Activated gamma-delta T cell (primary cell): ENCODE measurements around the gene CRADD.
"Not testable (repeated sequence)": the region's sequence is repeated elsewhere in the genome, so short reads cannot be mapped to it uniquely, and the experiment has no call there.

ENCODE experiments used
- DNase-seq: peaks from one replicate; lab custom pipeline; 2025; lab: John Stamatoyannopoulos, UW
- total RNA-seq, 2 donors: gene quantifications; one replicate each; lab custom pipeline; 2026; lab: John Stamatoyannopoulos, UW

Gene CRADD
- 7.9 to 10.9 reads per million in 2 donors for total RNA-seq

DNA sequence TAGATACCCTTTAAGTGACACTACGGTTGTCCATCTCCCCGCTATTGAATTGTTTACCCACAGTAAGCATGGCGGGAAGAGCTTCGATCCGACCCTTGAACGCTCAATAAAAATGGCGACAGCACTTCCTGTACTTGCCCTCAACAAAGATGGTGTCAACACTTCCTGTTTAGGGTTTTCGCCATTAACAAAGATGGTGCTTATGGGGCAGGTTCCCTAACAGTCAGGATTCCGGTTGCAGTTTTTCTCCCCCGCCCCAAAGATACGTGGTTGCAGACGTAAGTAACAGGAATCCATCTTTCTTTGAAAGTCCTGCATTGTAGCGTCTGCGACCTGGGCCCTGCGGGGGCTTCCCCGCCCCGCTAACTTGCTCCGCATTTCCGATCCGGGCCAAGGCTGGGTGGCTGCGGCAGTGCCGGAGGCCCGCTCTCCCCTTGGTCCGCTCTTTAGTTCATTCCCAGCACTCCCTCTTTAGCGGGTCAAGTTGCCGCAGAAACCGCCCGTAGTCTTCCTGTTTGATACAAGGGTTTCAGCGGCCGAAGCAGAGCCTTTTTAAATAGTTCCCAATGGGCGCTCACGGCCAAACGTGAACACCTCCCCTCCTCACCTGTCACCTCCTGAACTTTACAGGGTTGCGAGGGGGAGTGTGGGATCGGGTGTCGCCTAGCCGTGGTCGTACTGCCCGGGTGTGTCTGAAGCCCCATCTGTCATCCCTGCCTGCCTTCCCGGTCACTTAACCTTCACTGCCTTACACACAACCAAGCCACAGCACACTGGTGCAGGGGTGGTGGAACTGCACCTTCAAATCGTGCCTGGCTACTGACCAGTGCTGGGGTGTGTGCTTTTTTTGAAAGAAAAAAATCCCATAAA lies at the start of gene CRADD:
Gene CRADD (plus strand): TSS at position 181 of the 870 bp plus-strand sequence.
- DNase-seq = peak; percentile 59

GRCh38 chr12:93632383-93632782 lies 44.8 kb upstream of the CRADD start:
- DNase-seq = no peak

GRCh38 chr12:93634416-93634815 lies 42.8 kb upstream of the CRADD start:
- DNase-seq = no peak

GRCh38 chr12:93636708-93637107 lies 40.5 kb upstream of the CRADD start:
- DNase-seq = no peak

DNA sequence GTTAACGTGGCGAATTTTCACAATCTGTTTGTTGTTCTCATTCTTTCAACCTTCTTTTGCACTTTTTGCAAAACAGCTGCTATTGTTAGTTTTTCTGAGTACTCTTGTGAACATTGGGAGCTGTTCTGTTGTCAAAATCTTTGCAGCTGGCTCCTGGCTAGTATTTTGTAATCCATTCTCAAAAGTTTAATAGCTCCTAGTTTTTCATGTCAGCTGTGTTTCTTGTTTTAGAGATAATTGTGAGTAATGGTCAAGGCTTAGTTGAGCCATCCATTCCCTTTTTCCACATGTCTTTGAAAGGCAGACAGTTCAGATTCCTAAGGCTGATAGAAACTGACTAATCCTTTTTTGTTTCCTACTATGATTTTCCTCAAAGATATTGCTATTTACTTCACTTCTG lies 39.1 kb upstream of the CRADD start:
- DNase-seq = no peak

DNA sequence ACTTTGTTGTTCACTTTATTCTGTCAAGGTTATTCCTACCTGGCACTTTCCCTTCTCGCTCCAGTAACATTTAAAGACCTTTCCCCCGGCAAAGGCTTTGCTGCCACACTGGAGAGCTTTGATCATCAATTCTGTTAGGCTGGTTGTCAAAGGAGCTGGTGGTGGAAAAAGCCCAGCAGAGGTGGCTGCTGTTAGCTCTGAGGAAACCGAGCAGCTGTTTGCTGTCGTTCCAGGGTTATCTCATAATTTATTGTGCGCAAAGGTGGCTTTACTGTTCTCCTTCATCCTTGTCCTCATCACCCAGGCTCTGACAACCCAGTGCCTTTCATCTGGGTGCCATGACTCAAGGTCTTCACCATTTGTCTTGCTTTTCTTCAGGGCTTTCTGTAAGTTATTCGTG lies 38.2 kb upstream of the CRADD start:
- DNase-seq = no peak

GRCh38 chr12:93639406-93639805 lies 37.8 kb upstream of the CRADD start:
- no peak for DNase-seq

DNA sequence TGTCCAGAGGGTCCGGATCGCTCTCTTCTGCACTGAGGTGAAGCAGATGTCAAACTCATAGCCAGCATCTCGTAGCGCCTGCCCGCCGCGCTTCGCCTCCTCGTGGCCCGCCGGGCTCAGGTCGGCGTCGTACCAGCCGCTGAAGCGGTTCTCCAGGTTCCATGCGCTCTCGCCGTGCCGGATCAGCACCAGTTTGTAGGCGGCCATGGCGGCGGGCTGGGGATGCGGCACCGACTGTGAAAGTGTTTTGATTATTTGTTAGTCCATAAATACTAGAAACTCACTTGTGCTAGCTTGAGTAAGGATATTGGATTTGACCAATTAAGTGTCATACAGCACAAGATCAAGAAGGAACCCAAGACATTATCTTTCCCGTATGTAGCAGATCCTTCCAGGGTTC lies 35.8 kb upstream of the CRADD start:
- not testable (repeated sequence) for DNase-seq

GRCh38 chr12:93642751-93643150 lies 34.4 kb upstream of the CRADD start:
- DNase-seq = no peak

DNA sequence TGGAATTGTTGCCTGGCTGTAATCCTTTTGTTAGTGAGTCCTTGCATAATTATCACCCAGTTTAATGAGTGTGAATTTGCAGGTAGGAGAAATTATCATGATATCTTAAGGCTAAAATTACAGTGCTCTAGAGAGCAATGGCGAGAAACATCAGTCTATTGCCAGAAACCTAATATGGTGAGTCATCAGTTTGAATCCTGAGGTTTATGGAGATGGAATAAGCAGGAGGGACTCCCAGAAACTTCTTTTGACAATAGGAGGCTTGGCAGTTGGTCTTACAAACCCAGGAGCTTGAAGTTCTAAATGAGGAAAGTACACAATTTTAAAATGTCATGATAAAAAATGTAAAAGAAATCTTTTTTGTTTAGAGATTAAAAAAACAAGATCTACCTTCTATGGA lies 31.5 kb upstream of the CRADD start:
- no peak for DNase-seq

DNA sequence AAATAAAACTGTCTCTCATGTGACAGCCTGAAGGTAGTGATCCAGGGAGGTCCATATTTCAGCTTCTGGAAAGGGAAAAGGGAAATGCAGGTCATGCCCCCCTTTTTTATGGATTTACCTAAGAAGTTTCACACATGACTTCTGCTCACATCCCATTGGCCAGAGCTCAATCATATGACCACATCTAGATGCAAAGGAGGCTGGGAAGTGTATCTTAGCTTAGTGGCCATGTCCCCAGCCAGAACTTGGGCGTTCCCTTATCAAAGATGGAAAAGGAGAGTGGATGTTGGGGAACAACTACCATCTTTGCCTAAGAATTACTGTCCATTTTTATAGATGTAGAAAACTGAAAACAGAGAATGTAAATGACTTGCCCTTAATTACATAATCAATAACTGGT lies 26.5 kb upstream of the CRADD start:
- no peak for DNase-seq

DNA sequence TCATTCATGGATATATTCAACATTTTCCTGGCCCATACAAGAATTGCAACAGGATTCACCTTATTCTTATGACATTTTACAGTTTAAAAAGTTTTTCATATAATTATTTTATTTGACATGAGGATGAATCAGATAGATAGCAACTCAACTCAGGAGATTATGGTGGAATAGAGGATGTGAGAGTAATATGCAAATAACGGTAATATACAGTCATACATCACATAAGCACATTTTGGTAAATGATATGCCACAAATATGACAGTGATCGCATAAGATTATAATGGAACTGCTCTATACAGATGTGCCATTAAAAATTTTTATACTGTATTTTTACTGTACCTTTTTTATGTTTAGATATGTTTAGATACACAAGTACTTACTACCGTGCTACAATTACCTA lies 24.1 kb upstream of the CRADD start:
- no peak for DNase-seq

DNA sequence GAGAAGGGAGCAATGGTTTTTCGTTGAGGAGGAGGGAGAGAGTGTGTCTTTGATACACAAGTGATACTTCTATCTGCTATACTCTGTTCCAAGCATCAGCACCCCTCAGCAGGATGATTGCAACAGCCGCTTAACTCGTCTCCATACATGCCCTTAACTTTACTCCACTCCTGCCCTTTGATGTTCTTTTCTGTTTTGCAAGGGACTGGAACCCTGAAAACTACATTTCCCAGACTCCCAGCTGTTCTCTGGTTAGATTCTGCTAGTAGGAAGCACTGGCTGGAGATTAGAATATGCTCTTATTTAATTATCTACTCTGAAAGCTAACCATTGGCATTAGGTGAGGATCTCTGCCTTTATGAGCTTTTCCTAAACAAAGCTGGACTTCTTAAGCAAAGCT lies 23.5 kb upstream of the CRADD start:
- no peak for DNase-seq

GRCh38 chr12:93654421-93654820 lies 22.8 kb upstream of the CRADD start:
- no peak for DNase-seq

- DNase-seq = no peak
Observed at GRCh38 chr12:93657071-93657470, 20.1 kb upstream of the CRADD start.

GRCh38 chr12:93661021-93661420 lies 16.2 kb upstream of the CRADD start:
- no peak for DNase-seq

DNA sequence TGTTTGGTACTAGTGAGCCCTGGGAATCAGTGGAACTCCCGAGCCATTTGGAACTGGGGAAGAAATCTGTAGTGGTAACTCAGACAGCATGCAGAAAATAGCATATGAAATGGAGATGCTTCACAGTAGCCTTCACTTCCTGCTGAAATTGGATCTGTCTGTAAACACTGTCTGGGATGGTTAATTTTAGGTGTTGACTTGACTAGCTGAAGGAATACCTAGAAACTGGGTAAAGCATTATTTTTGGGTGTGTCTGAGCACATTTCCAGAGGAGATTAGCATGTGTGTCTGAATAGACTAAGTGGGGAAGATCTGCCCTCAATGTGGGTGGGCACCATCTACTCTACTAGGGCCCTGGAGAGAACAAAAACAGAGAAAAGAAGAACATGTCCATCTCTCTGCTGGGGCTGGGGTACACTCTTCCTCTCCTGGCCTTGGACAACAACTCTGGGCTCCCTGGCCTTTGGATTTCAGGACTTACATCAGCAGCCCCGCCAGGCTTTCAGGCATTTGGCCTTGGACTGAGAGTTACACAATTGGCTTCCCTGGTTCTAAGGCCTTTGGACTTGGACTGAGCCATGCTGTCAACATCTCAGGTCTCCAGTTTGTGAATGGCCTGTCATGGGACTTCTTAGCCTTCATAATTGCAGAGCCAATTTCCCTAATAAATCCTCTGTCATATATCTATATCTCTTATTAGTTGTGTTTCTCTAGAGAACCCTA lies 14.0 kb upstream of the CRADD start:
- no peak for DNase-seq

- DNase-seq = no peak
Observed at GRCh38 chr12:93663729-93664084, 13.5 kb upstream of the CRADD start.

DNA sequence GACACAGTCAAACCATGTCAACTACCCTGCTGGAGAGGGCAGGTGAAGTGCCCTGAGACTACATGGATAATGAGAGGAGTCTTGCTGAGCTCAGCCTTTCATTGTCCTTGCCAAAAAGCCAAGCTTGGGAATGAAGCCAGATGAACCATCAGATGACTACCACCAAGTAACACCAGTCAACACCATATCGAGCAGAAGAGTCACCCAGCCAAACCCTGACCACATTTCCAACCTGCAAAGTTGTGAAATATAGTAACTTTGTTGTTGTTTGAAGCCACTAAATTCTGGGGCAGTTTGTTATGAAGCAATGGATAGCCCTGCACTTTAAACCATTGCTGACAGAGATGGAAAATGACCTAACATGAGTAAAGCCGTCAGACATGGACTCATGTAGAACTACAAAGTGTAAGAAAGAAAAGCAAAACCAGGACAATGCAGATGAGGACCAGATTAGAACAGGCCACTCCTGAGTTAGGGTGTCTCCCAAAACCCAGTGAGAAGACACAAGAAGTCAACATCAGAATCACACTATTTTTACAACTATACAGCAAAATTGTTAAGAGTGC lies 12.5 kb upstream of the CRADD start:
- no peak for DNase-seq

DNA sequence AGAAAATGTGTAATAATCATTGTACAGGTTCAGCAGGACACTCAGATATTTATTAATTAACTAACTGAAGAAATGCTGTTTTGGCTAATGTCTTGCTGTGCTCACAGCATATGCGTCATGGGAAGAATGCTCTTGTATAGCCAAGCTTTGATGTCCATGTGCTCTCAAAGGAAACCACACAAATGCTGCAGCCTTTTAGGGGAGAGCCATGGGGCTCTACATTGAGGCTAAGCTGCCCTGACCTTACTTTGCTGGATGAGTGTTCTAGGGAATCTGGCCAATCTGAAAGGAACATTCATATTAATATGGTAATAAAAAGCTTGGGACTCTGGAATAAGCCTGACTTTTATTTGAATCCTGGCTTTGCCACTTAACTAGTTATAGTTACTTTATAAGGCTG lies 9.5 kb upstream of the CRADD start:
- no peak for DNase-seq

- no peak for DNase-seq
Observed at GRCh38 chr12:93668919-93669418, 8.2 kb upstream of the CRADD start.

DNA sequence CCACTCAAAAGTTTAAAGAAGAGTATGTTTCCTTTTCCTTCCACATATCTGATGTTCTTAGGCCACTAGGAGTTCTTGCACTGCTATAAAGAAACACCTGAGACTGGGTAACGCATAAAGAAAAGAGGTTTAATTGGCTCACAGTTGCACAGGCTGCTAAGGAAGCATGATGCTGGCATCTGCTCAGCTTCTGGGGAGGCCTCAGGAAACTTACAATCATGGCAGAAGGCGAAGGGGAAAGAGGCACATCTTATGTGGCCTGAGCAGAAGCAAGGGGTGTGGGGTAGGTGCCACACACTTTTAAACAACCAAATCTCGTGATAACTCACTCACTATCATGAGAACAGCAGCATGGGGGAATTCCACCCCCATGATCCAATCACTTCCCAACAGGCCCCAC lies 7.7 kb upstream of the CRADD start:
- no peak for DNase-seq

GRCh38 chr12:93670104-93670503 lies 7.1 kb upstream of the CRADD start:
- no peak for DNase-seq
